ENCODE data around the gene SLAMF1.
"Not testable (repeated sequence)": the region's sequence is repeated elsewhere in the genome, so short reads cannot be mapped to it uniquely, and the experiment has no call there.

The SLAMF1 gene

DNA sequence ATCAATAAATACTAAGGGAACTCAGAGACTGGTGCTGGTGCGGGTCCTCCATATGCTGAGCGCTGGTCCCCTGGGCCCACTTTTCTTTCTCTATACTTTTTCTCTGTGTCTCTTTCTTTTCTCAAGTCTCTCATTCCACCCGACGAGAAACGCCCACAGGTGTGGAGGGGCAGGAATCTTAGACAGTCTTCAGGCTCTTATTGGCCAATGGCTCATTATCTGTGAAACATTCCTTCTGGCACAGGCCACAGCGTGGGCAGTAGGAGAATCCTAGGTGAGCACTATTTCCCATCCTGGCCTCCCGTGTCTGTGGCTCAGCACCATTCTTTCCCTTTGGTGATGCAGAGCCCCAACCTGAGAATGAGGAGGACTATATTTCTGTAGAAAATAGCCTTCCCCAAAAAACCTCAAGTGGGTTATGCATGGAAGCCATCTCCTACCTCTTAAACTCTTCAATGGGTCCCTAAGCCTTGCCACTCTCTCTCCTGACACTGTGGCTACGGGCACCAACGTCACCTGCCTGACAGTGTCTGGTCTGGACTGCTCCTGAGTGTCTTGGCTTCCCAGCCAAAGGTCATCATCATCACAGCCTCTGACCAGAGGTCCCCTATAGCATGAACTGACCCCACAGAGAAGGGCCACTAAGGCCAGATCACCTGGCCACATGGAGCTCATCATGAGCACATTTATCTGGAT is 6.2 kb upstream of the SLAMF1 start:
- Mint-ChIP-seq H3K4me1 (peaks cover 12% of the 10 kb centered on the region), H3K27me3 (ENCODE audit: low read depth) (no peaks in the 10 kb centered on the region), H3K9me3 (no peaks in the 10 kb centered on the region), H3K4me3 (no peak overlapping the region), H3K27ac (no peak overlapping the region), H3K36me3 (ENCODE audit: low read depth) (no peaks in the 10 kb centered on the region)
- TF ChIP-seq, protein P1, sequence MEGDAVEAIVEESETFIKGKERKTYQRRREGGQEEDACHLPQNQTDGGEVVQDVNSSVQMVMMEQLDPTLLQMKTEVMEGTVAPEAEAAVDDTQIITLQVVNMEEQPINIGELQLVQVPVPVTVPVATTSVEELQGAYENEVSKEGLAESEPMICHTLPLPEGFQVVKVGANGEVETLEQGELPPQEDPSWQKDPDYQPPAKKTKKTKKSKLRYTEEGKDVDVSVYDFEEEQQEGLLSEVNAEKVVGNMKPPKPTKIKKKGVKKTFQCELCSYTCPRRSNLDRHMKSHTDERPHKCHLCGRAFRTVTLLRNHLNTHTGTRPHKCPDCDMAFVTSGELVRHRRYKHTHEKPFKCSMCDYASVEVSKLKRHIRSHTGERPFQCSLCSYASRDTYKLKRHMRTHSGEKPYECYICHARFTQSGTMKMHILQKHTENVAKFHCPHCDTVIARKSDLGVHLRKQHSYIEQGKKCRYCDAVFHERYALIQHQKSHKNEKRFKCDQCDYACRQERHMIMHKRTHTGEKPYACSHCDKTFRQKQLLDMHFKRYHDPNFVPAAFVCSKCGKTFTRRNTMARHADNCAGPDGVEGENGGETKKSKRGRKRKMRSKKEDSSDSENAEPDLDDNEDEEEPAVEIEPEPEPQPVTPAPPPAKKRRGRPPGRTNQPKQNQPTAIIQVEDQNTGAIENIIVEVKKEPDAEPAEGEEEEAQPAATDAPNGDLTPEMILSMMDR (IDR thresholded peaks at IDR 0.05; ENCODE audit: unreplicated experiment in 3 of 3): no peak

DNA sequence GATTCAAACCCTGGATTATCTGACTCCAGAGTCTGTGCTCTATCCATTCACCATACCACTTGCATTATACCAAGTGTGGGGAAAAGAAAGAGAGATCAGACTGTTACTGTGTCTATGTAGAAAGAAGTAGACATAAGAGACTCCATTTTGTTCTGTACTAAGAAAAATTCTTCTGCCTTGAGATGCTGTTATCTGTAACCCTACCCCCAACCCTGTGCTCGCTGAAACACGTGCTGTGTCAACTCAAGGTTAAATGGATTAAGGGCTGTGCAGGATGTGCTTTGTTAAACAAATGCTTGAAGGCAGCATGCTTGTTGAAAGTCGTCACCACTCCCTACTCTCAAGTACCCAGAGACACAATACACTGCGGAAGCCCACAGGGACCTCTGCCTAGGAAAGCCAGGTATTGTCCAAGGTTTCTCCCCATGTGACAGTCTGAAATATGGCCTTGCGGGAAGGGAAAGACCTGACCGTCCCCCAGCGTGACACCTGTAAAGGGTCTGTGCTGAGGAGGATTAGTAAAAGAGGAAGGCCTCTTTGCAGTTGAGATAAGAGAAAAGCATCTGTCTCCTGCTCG is 5.3 kb upstream of the SLAMF1 start:
- peaks cover 12% of the 10 kb centered on the region for H3K4me1 Mint-ChIP-seq
- not testable (repeated sequence) for H3K36me3 Mint-ChIP-seq (ENCODE audit: low read depth); H3K27me3 Mint-ChIP-seq (ENCODE audit: low read depth); H3K9me3 Mint-ChIP-seq; H3K27ac Mint-ChIP-seq; H3K4me3 Mint-ChIP-seq

DNA sequence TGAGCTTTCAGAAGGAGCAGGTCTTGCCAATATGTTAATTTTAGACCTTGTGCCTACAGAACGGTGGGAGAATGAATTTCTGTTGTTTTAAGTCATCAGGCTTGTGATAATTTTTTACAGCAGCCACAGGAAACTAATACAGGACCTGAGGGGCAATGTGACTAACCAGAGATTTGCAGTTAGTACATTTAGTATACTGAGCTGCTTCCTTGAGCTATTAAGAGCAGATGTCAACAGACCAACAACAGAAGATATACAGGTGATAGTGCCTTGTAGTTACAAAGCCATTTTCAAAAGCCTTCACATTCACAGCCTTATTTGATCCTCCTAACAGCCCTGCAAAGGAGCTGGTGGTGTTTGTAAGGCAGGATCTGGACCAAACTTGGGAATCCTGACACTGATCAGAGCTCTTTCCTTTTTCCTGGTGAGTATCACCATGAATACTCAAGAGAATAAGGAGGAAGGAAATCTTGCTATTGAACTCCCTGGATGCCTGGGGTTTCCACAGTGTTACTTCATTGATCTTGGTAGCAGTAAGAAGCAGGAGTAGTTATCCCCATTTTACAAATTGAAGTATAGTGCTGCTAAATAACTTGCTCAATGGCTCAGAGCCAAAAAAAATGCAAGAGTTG is 4.7 kb upstream of the SLAMF1 start:
- H3K9me3 Mint-ChIP-seq: no peaks in the 10 kb centered on the region
- peaks cover 12% of the 10 kb centered on the region for H3K4me1 Mint-ChIP-seq
- TF ChIP-seq, protein P1 (IDR thresholded peaks at IDR 0.05; ENCODE audit: unreplicated experiment in 3 of 3): no peak
- H3K27me3 Mint-ChIP-seq (ENCODE audit: low read depth): no peaks in the 10 kb centered on the region
- H3K36me3 Mint-ChIP-seq (ENCODE audit: low read depth): no peaks in the 10 kb centered on the region
- no peak overlapping the region for H3K4me3 Mint-ChIP-seq
- no peak overlapping the region for H3K27ac Mint-ChIP-seq

DNA sequence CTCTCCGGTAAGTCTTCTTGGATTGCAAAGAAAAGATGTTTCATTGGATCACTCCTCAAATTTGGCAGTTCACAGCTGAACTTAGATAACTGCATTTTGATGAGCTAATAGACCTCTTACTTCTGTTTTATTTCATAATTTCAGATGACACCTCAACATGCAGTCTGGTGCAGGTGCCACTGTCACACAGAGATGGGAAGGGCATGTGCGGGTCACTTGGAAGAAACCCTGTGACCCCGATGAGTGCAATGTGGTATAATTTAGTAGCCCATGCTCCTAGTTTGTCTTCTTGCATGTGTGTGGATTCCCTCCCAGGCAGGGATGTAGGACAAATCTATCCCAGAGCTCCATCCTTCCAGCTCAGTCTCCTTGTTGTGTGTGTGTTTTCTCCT is 481 bp upstream of the SLAMF1 start:
- no peaks in the 10 kb centered on the region for H3K9me3 Mint-ChIP-seq

DNA sequence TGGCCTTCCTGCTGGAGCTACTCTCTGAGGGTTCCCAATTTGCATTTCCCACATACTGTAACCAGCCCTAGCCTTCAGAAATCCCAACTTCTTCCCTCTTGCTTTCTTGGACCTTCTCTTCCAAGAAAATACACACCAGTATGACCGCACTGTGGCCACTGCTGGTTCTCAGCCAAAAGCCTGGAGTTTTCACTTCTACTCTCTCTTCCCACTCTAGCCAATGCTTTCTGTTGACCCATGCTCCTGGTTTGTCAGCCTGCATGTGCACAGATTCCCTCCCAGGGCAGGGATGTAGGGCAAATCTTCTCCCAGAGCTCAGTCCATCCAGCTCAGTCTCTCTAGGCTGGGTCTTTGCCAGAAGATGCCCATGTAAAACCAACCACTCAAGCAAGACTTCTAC is 664 bp downstream of the SLAMF1 start:
- H3K9me3 Mint-ChIP-seq: no peaks in the 10 kb centered on the region
- no peaks in the 10 kb centered on the region for H3K36me3 Mint-ChIP-seq (ENCODE audit: low read depth)
- H3K27me3 Mint-ChIP-seq (ENCODE audit: low read depth): peaks cover 12% of the 10 kb centered on the region
- H3K4me3 Mint-ChIP-seq: no peak overlapping the region
- H3K4me1 Mint-ChIP-seq: no peaks in the 10 kb centered on the region
- no peak overlapping the region for H3K27ac Mint-ChIP-seq
- TF ChIP-seq, protein P1 (IDR thresholded peaks at IDR 0.05; ENCODE audit: unreplicated experiment in 3 of 3): no peak

More for the DNA sequence above, 481 bp upstream of the SLAMF1 start:
- H3K4me3 Mint-ChIP-seq: no peak overlapping the region
- peaks cover 12% of the 10 kb centered on the region for H3K27me3 Mint-ChIP-seq (ENCODE audit: low read depth)
- H3K4me1 Mint-ChIP-seq: peaks cover 8% of the 10 kb centered on the region
- no peak overlapping the region for H3K27ac Mint-ChIP-seq
- TF ChIP-seq, protein P1 (IDR thresholded peaks at IDR 0.05; ENCODE audit: unreplicated experiment in 3 of 3): no peak
- no peaks in the 10 kb centered on the region for H3K36me3 Mint-ChIP-seq (ENCODE audit: low read depth)

DNA sequence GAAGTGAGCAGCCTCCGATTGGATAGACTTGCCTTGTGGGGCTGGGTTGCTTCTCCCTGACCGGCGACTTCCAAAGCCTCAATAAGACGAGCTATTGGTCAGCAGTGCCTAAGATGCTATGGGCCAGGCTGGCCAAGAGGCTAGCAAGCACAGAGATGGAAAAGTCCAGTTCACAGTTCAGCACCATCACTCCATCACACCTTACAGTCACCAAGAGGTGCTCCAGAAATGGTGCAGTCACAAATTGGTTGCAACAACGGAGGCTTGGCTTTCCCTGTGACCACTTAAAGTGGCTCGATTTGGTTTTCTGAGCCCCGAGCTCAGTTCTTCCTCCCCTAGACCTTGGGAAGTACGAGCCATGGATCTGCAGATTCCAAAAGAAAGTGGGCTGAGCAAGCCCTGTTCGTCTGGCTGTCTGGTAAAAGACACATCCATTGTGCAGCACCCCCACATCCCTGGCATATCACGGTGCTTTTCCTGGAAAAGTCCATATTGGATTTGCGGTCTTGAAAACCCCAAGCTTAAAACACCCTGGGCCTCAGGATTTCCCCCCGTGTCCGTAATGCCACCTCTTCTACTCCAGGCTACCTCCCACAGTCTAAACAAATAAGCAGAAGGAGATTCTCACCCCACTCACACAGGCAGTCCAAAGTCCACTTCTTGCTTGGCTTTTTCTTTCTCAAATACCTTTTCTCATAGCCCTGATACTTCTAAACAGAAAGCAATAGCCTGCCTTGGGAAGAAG is 1.3 kb downstream of the SLAMF1 start:
- no peaks in the 10 kb centered on the region for H3K36me3 Mint-ChIP-seq (ENCODE audit: low read depth)
- H3K27me3 Mint-ChIP-seq (ENCODE audit: low read depth): peaks cover 12% of the 10 kb centered on the region
- no peaks in the 10 kb centered on the region for H3K4me1 Mint-ChIP-seq
- TF ChIP-seq, protein P1 (IDR thresholded peaks at IDR 0.05; ENCODE audit: unreplicated experiment in 3 of 3): no peak
- H3K4me3 Mint-ChIP-seq: no peak overlapping the region
- no peak overlapping the region for H3K27ac Mint-ChIP-seq
- H3K9me3 Mint-ChIP-seq: no peaks in the 10 kb centered on the region

Measured in nephron (organoid).